Endodermal cell (in vitro differentiated cells): ENCODE measurements around the gene KCNK3. TPM values are rescaled to one million over a fixed set of nuclear protein-coding genes. Genes with fewer than 3 reads are reported as not detected.

Experiments used
- DNase-seq: peaks from one replicate; pipeline ENCODE4 v3.0.0-alpha.2; 2017
- H3K27ac ChIP-seq: 2 replicates; pipeline ENCODE4 v1.5.1; 2013; ENCODE audit warnings: mild to moderate bottlenecking, low read depth, low read length, moderate library complexity
- H3K27me3 ChIP-seq: 2 replicates; pipeline ENCODE4 v1.6.1; 2013; ENCODE audit warnings: mild to moderate bottlenecking, low read length, moderate library complexity; ENCODE audit not compliant: insufficient read depth, control insufficient read depth, poor library complexity, severe bottlenecking
- H3K36me3 ChIP-seq: 2 replicates; pipeline ENCODE4 v1.7.0; 2013; ENCODE audit warnings: mild to moderate bottlenecking, low read length, moderate library complexity; ENCODE audit not compliant: control insufficient read depth, insufficient read depth
- H3K4me1 ChIP-seq: one replicate; pipeline ENCODE4 v1.7.0; 2013; ENCODE audit warnings: low read length; ENCODE audit not compliant: control insufficient read depth, insufficient read depth
- H3K4me3 ChIP-seq: 2 replicates; pipeline ENCODE4 v1.5.1; 2013; ENCODE audit warnings: mild to moderate bottlenecking, low read length, moderate library complexity
- H3K9ac ChIP-seq: 2 replicates; pipeline ENCODE4 v1.6.1; 2013; ENCODE audit warnings: mild to moderate bottlenecking, low read length, moderate library complexity; ENCODE audit not compliant: poor library complexity, severe bottlenecking; ENCODE audit errors: extremely low read depth
- H3K9me3 ChIP-seq: 2 replicates; pipeline ENCODE4 v1.6.1; 2013; ENCODE audit warnings: mild to moderate bottlenecking, low read length, moderate library complexity; ENCODE audit not compliant: control insufficient read depth
- H3K27ac Mint-ChIP-seq: 2 replicates; pipeline ENCODE4 v1.8.0; 2020; ENCODE audit warnings: mixed read lengths
- H3K27me3 Mint-ChIP-seq: 2 replicates; pipeline ENCODE4 v1.8.0; 2021; ENCODE audit warnings: mild to moderate bottlenecking, mixed read lengths; ENCODE audit not compliant: insufficient read depth
- H3K36me3 Mint-ChIP-seq: 2 replicates; pipeline ENCODE4 v1.8.0; 2020; ENCODE audit warnings: low read depth, mixed read lengths
- H3K4me1 Mint-ChIP-seq: 2 replicates; pipeline ENCODE4 v1.8.0; 2020; ENCODE audit warnings: mixed read lengths
- H3K4me3 Mint-ChIP-seq: 2 replicates; pipeline ENCODE4 v1.8.0; 2020; ENCODE audit warnings: mild to moderate bottlenecking, moderate library complexity, mixed read lengths
- H3K9me3 Mint-ChIP-seq: 2 replicates; pipeline ENCODE4 v1.8.0; 2020; ENCODE audit warnings: mild to moderate bottlenecking, mixed read lengths
- WGBS, 2 experiments: methylation state at CpG; one replicate each; pipeline versions ENCODE4 v1.1.5 to v1.1.7; 2013; ENCODE audit warnings: missing lambda C conversion rate in 2 of 2, mixed read lengths in 1 of 2; ENCODE audit not compliant: insufficient coverage in 1 of 2, insufficient read length in 1 of 2; 5-methylcytosine and 5-hydroxymethylcytosine counted together
- total RNA-seq, 2 donors: library from RNA; stranded (reverse); fragmentation: NEBNext Ultra II Directional in 1 of 2; extraction: Animal tissue kit (Norgen Biotek cat#: 25700) in 1 of 2; gene quantifications; 2 replicates in 1 of 2; 3 replicates in 1 of 2; pipeline ENCODE4 v1.2.1, GENCODE V29; 2021
- TF ChIP-seq, protein P1 (sequence below): fragments of 200-600 bp; sonication (generic); conservative IDR thresholded peaks from 2 replicates; pipeline ENCODE4 v1.5.0; 2021; ENCODE audit warnings: antibody characterized with exemption, mild to moderate bottlenecking

KCNK3 gene
- total RNA-seq, 2 donors from 2014 or later: not detected

DNA sequence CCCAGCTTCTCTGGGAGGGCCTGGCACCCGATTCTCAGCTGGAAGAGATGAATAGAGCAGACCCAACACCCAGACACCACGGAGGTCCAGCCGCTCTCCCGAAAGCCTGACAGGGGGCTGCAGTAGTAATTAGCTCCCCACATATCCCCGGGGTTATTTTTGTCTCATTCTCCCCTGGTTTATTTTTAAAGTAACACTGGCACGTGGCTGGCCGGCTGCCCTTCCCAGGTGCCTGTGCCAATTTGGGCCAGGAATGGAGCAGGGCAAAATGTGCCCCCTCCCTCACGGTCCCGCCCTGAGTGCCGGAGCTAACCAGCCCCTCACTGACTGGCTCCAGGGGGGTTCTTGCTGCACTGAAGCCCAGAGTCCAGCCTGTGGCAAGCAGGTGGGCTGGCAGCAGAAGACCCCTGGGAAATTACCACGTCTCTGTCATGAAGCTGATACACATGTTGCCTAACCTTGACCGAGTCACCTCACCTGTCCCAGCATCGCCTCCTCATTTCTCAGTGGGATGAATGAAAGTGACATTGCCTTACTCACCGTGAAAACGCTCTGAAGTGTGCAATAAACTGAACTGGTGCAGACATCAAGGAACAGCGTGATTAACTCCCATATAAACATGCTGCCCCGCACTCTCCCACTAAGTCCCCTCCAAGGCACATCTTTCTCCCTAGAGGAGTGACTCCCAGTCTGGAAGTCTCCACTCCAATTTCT lies 18.4 kb downstream of the KCNK3 start:
- H3K36me3 Mint-ChIP-seq: no peaks in the 10 kb centered on the region
- WGBS, 2 experiments: 87 to 92% methylated on average over 14 to 17 of the region's 17 CpGs
- Histone ChIP-seq H3K4me1 (no peaks in the 10 kb centered on the region), H3K27ac (no peak overlapping the region), H3K36me3 (no peaks in the 10 kb centered on the region), H3K9ac (no peak overlapping the region), H3K9me3 (no peaks in the 10 kb centered on the region), H3K27me3 (no peaks in the 10 kb centered on the region), H3K4me3 (no peak overlapping the region)
- H3K9me3 Mint-ChIP-seq: no peaks in the 10 kb centered on the region
- TF ChIP-seq, protein P1, sequence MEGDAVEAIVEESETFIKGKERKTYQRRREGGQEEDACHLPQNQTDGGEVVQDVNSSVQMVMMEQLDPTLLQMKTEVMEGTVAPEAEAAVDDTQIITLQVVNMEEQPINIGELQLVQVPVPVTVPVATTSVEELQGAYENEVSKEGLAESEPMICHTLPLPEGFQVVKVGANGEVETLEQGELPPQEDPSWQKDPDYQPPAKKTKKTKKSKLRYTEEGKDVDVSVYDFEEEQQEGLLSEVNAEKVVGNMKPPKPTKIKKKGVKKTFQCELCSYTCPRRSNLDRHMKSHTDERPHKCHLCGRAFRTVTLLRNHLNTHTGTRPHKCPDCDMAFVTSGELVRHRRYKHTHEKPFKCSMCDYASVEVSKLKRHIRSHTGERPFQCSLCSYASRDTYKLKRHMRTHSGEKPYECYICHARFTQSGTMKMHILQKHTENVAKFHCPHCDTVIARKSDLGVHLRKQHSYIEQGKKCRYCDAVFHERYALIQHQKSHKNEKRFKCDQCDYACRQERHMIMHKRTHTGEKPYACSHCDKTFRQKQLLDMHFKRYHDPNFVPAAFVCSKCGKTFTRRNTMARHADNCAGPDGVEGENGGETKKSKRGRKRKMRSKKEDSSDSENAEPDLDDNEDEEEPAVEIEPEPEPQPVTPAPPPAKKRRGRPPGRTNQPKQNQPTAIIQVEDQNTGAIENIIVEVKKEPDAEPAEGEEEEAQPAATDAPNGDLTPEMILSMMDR: no peak
- no peak for DNase-seq
- H3K4me3 Mint-ChIP-seq: no peak overlapping the region
- H3K27me3 Mint-ChIP-seq: no peaks in the 10 kb centered on the region
- H3K27ac Mint-ChIP-seq: peak overlapping the region; percentile 12
- peaks cover 9% of the 10 kb centered on the region for H3K4me1 Mint-ChIP-seq

DNA sequence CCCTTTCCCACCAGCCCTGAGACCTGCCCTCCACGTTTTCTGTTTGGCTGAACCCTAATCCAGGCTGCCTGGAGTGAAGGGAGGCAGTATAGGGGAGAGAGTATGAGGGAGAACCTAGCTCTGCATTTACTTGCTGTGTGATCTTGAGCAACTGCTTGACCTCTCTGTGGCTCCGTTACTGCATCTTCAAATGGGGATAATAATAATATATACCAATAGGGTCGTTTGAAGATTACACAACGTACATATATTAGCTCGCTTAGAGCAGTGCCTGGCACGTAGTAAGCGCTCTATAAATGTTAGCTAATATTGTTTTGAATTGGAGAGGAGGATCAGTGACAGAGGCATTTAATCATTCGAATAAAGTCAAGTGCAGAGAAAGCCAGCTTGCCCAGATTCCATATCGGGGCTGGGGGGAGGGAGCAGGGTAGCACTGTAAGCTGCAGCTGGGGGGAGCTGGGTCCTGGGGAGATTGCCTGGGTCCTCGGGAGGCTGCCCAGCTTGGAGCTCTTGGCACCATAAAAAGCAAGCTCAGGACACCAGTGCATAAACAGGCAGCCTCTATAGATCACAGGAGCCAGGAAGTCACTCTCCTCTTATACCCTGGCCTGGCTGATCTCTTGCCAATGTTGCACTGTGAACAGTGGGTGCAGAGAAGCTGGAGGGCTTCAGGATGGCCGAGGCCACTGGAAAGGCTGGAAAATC lies 19.1 kb downstream of the KCNK3 start:
- peaks cover 5% of the 10 kb centered on the region for H3K4me1 Mint-ChIP-seq
- Histone ChIP-seq H3K27ac (no peak overlapping the region), H3K9me3 (no peaks in the 10 kb centered on the region), H3K4me3 (no peak overlapping the region), H3K36me3 (no peaks in the 10 kb centered on the region), H3K4me1 (no peaks in the 10 kb centered on the region), H3K27me3 (no peaks in the 10 kb centered on the region), H3K9ac (no peak overlapping the region)
- H3K27ac Mint-ChIP-seq: no peak overlapping the region
- 84 to 90% methylated on average over 9 to 11 of the region's 11 CpGs for WGBS, 2 experiments
- TF ChIP-seq, protein P1: no peak
- no peak overlapping the region for H3K4me3 Mint-ChIP-seq
- no peaks in the 10 kb centered on the region for H3K27me3 Mint-ChIP-seq
- H3K36me3 Mint-ChIP-seq: no peaks in the 10 kb centered on the region
- DNase-seq: no peak
- no peaks in the 10 kb centered on the region for H3K9me3 Mint-ChIP-seq

DNA sequence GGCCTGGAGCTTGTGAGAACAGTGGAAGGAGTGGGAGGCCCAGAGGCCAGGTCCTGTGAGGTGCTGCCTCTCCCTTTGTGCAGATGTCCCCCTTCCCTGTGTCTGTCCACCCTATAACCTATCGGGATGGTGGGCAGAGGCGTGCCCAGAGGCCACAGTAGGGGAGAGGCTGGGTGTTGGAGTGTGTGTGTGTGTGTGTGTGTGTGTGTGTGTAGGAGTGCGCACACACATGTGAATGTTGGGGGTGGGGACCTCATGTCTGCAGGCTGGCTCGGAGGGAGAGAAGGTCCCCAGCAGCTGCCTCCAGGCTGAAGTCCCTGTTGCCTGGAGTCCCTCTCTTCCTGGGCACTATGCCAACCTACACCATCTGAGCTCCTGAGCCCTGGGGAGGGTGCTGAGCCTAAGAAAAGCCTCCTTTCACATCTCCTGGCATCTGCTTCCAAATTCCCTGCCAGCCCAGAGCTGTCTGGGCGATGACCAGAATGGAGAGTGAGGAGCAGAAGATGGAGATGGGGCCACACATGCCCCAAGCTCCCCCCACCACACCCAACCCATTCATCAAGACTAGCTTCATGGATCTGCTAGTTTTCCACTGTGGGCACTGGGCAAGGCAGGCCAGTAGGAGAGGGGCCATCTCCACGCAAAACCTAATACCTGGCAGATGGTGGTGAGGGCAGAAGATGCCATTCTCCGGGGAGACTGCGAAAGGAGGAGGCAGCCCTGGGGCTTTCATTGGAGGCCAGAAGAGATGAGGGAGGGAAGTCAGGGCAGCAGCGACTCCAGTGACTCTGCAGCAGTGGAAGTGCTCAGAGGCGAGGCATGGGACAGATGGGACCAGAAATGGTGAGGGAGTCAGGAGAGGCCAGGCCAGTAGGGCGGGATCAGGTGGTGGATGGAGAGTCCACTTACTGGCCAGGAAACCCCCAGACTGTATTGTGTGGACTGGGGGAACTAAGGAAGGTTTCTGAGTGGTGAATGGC lies 20.3 kb downstream of the KCNK3 start:
- Mint-ChIP-seq H3K27me3 (no peaks in the 10 kb centered on the region), H3K36me3 (no peaks in the 10 kb centered on the region), H3K4me3 (no peak overlapping the region), H3K4me1 (no peaks in the 10 kb centered on the region), H3K9me3 (no peaks in the 10 kb centered on the region), H3K27ac (no peak overlapping the region)
- 94 to 96% methylated on average over 7 to 11 of the region's 11 CpGs for WGBS, 2 experiments
- Histone ChIP-seq H3K9ac (no peak overlapping the region), H3K4me1 (no peaks in the 10 kb centered on the region), H3K36me3 (no peaks in the 10 kb centered on the region), H3K27ac (no peak overlapping the region), H3K27me3 (no peaks in the 10 kb centered on the region), H3K9me3 (no peaks in the 10 kb centered on the region), H3K4me3 (no peak overlapping the region)
- TF ChIP-seq, protein P1: no peak
- DNase-seq: no peak
